HepG2 (cell line): Measurements from ENCODE around the gene SLC23A3. TPM values are rescaled to one million over a fixed set of nuclear protein-coding genes. Genes with fewer than 3 reads are reported as not detected.

ENCODE experiments used
- CBX5 ChIP-seq: sonication (generic); formaldehyde crosslinking; IDR thresholded peaks from 2 replicates; pipeline ENCODE4 v1.4.0; 2020; ENCODE audit warnings: missing genetic modification reagents, borderline replicate concordance
- FOXO4 ChIP-seq: sonication (generic); formaldehyde crosslinking; conservative IDR thresholded peaks from 2 replicates; pipeline ENCODE4 v1.8.1; 2023; ENCODE audit warnings: missing genetic modification reagents
- IKZF4 ChIP-seq: sonication (generic); formaldehyde crosslinking; IDR thresholded peaks from 2 replicates; pipeline ENCODE4 v1.5.1; 2020; ENCODE audit warnings: borderline replicate concordance, mild to moderate bottlenecking, low read depth, missing genetic modification reagents; ENCODE audit errors: not compliant biosample characterization
- ISL2 ChIP-seq: sonication (generic); formaldehyde crosslinking; IDR thresholded peaks from 2 replicates; pipeline ENCODE4 v1.5.0; 2020; ENCODE audit warnings: missing genetic modification reagents
- KAT2B ChIP-seq: fragments of 150-350 bp; IDR thresholded peaks from 2 replicates; pipeline ENCODE4 v1.6.1; 2014; ENCODE audit warnings: low read depth, low read length, borderline replicate concordance
- NFAT5 ChIP-seq: sonication (generic); formaldehyde crosslinking; IDR thresholded peaks from 2 replicates; pipeline ENCODE4 v1.4.0; 2020; ENCODE audit warnings: missing genetic modification reagents
- NFE2 ChIP-seq: sonication (generic); formaldehyde crosslinking; IDR thresholded peaks from 2 replicates; pipeline ENCODE4 v1.4.0; 2020; ENCODE audit warnings: missing genetic modification reagents
- NR0B2 ChIP-seq: sonication (generic); formaldehyde crosslinking; IDR thresholded peaks from 2 replicates; pipeline ENCODE4 v1.4.0; 2020; ENCODE audit warnings: mild to moderate bottlenecking, missing genetic modification reagents
- TFE3 ChIP-seq: IDR thresholded peaks from 2 replicates; pipeline ENCODE4 v1.6.1; 2016
- XRCC5 ChIP-seq: fragments of 200-400 bp; formaldehyde crosslinking; optimal IDR thresholded peaks from 2 replicates; pipeline ENCODE3; 2017; ENCODE audit warnings: mild to moderate bottlenecking, low read length
- ZBTB26 ChIP-seq: IDR thresholded peaks from 2 replicates; pipeline ENCODE4 v1.6.1; 2016; ENCODE audit warnings: missing compliant biosample characterization, missing genetic modification reagents, borderline replicate concordance
- ZHX1 ChIP-seq: sonication (generic); formaldehyde crosslinking; IDR thresholded peaks from 2 replicates; pipeline ENCODE4 v1.8.1; 2022; ENCODE audit warnings: low read depth, mild to moderate bottlenecking, missing genetic modification reagents
- ZNF7 ChIP-seq: IDR thresholded peaks from 2 replicates; pipeline ENCODE4 v1.6.1; 2016; ENCODE audit warnings: missing biosample characterization, missing genetic modification reagents
- polyA plus RNA-seq, 8 experiments: library from polyadenylated mRNA; depleted of rRNA in 3 of 8; stranded (reverse) in 7 of 8; unstranded in 1 of 8; fragments of >200 nt; fragmentation: Illumina TruSeq in 4 of 8; extraction: Trizol in 4 of 8; gene quantifications; 2 replicates each; pipeline versions ENCODE4 v1.2.1 to v1.2.3, GENCODE V29; 2011 to 2016; ENCODE audit warnings: low read depth in 4 of 8, missing spikeins in 1 of 8, mixed read lengths in 1 of 8; ENCODE audit not compliant: insufficient read depth in 1 of 8
- total RNA-seq, 5 experiments: library from RNA; depleted of rRNA; stranded (reverse); fragments of >200 nt; fragmentation: Illumina TruSeq; extraction: Trizol; gene quantifications; 2 replicates each; pipeline ENCODE4 v1.2.3, GENCODE V29; 2016; ENCODE audit warnings: low read depth in 1 of 5

Gene SLC23A3
- total and polyA plus RNA-seq, 2 of the 13 experiments (the other 11 are each of a cell fraction or from before 2014, with no cell fraction given): 0.38 to 0.78 TPM

- TF ChIP-seq ZHX1 (CRISPR knock-in tag) (0 out of 2 replicates have a peak, but pooled peaks have one; percentile 61), NR0B2 (CRISPR knock-in tag) (peak; percentile 14; the same call in 1 of the 2 replicates), ZBTB26 (CRISPR knock-in tag) (peak; percentile 70), CBX5 (CRISPR knock-in tag) (peak; percentile 82; the same call in 1 of the 2 replicates), NFAT5 (CRISPR knock-in tag) (peak; percentile 94), ISL2 (CRISPR knock-in tag) (peak; percentile 67; the same call in 1 of the 2 replicates), XRCC5 (peak; percentile 65), TFE3 (0 out of 2 replicates have a peak, but pooled peaks have one; percentile 12), IKZF4 (CRISPR knock-in tag) (peak; percentile 98), NFE2 (CRISPR knock-in tag) (no peak), ZNF7 (CRISPR knock-in tag) (0 out of 2 replicates have a peak, but pooled peaks have one; percentile 35), FOXO4 (CRISPR knock-in tag) (peak; percentile 92; the same call in 1 of the 2 replicates), KAT2B (no peak)
Observed at GRCh38 chr2:219160186-219161017, 9.4 kb downstream of the SLC23A3 start, which contains the start of gene NHEJ1 (continued).
